Forelimb muscle (tissue), 1 donor: ENCODE measurements around the gene GOLGA8S. TPM values are rescaled to one million over a fixed set of nuclear protein-coding genes. Genes with fewer than 3 reads are reported as not detected.
"Not testable (repeated sequence)": the region's sequence is repeated elsewhere in the genome, so short reads cannot be mapped to it uniquely, and the experiment has no call there.

Source experiments
- DNase-seq: peaks from one replicate; pipeline ENCODE4 v3.0.0-alpha.2; 2013; ENCODE audit warnings: low read depth
- polyA plus RNA-seq: library from polyadenylated mRNA; unstranded; fragments of 120-200 nt; gene quantifications from one replicate; pipeline ENCODE4 v1.2.1, GENCODE V29; 2013; ENCODE audit not compliant: insufficient read length

Gene GOLGA8S, protein sequence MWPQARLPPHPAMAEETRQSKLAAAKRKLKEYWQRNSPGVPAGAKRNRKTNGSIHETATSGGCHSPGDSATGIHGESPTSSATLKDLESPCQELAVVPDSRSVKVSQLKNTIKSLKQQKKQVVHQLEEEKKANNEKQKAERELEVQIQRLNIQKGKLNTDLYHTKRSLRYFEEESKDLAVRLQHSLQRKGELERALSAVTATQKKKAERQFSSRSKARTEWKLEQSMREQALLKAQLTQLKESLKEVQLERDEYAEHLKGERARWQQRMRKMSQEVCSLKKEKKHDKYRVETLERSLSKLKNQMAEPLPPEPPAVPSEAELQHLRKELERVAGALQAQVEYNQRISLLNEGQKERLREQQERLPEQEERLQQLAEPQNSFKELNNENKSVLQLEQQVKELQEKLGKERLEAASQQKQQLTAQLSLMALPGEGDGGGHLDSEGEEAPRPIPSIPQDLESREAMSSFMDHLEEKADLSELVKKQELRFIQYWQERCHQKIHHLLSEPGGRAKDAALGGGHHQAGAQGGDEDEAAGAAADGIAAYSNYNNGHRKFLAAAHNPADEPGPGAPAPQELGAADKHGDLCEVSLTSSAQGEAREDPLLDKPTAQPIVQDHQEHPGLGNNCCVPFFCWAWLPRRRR
- 0.92 TPM for polyA plus RNA-seq

DNA sequence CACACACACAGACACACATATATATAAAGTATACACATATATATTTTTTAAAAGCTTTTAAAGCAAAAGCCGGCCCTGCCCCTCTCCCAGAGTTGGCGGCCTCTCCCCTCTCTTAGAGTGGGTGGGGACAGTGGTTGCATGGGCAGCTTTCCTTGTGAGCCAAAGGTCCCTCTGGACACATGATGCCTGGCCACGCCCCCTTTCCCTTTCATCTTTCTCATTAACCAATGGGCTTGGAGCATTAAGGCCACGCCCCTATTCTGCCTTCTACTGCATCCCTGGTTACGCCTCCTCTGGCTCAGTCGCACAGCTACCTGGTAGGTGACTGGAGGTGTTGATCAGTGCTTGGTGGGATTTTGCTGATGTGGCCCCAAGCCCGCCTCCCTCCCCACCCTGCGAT lies at the start of gene GOLGA8S:
Gene GOLGA8S (plus strand): TSS at position 301 of the 400 bp plus-strand sequence. CDS start 62 bp downstream, at position 363.
- not testable (repeated sequence) for DNase-seq

DNA sequence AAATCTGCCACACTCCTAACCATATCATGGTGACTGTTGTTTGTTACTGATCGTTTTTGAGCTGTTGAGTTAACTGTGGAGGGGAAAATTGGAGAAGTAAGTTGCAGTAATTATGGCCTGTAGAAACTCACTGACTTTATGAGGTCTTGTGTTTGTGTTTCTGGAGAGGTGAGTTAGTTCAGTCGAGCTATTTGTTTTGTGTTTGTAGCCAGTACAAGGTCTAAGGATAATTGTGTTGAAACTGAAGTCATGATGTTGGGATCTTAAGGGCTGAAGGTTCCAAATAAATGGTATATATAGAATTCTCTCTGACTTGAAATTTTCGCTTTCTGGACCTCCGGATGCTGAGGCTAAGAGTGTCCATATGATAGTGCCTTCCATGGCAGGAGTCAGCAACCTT lies 49.7 kb upstream of the GOLGA8S start:
- not testable (repeated sequence) for DNase-seq

DNA sequence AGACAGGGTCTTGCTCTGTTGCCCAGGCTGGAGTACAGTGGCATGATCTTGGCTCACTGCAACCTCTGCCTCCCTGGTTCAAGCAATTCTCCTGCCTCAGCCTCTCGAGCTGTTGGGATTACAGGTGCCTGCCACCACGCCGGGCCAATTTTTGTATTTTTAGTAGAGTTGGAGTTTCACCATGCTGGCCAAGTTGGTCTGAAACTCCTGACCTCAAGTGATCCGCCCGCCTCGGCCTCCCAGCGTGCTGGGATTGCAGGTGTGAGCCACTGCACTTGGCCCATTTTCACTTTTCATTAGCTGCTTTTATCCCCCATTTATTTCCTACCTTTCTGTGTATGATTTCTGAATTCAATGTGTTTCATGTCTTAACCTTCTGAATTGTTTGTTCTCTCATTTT lies 48.6 kb upstream of the GOLGA8S start:
- not testable (repeated sequence) for DNase-seq

GRCh38 chr15:23311233-23311632 lies 43.3 kb upstream of the GOLGA8S start:
- not testable (repeated sequence) for DNase-seq

GRCh38 chr15:23334096-23334495 lies 20.5 kb upstream of the GOLGA8S start, which contains the start of gene GOLGA6L26:
GOLGA6L26 (minus strand) TSS chr15:23334196; CDS start chr15:23334135, 61 bp downstream.
- DNase-seq: not testable (repeated sequence)

- DNase-seq: not testable (repeated sequence)
These were observed 8.1 kb downstream of the GOLGA8S start for GRCh38 chr15:23362622-23363021.

- DNase-seq: not testable (repeated sequence)
These were observed 9.7 kb downstream of the GOLGA8S start for GRCh38 chr15:23364261-23364660.

DNA sequence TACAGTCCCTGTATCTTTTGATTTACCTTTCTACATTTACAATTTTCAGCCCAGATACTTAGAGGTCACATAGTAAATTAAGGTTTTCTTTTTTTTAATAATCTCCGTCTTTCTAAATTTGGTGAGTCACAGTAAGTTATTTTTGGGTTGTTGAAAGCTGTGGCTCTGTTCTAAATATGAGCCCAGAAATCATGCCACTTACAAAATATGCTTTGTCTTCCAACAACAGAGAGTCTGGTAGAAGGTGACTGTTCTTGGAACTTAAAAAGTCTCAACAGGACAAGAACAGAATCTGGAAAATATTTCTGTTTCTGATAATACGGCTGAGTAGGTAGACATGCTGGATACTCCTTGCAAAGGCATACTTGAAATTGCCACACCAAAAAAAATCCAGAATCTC lies 16.0 kb downstream of the GOLGA8S start:
- DNase-seq: no peak

DNA sequence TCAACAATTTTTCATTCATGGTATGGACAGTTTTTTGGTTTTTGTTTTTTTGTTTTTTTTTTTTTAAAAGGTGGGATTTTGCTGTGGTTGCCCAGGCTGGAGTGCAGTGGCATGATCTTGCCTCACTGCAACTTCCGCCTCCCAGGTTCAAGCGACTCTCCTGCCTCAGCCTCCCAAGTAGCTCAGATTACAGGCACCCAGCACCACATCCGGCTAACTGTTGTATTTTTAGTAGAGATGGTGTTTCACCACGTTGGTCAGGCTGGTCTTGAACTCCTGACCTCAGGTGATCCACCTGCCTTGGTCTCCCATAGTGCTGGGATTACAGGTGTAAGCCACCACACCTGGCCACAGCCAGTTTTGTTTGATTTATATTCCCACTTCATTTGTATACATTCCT lies 16.6 kb downstream of the GOLGA8S start:
- not testable (repeated sequence) for DNase-seq

DNA sequence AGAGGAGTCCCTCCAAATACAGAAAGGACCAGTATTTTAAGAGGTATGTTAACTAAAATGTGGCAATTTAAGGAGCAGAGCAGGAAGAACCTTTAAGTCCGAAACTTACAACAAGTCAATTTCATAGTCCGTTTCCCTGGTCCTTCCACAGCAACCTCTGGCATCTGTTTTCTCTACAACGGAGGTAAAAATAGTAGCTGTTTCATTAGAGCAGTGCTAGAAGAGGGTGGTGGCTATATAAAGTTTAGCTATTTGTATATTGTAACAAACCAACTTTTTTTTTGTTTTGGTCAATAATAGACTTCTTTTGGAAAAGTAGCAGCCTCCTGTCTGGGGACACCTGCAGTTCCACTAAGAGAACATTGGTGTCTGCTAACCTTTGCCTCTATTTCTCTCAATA lies 17.3 kb downstream of the GOLGA8S start:
- not testable (repeated sequence) for DNase-seq

GRCh38 chr15:23372284-23372683 lies 17.7 kb downstream of the GOLGA8S start:
- no peak for DNase-seq

GRCh38 chr15:23372891-23373600 lies 18.5 kb downstream of the GOLGA8S start:
- DNase-seq: not testable (repeated sequence)

DNA sequence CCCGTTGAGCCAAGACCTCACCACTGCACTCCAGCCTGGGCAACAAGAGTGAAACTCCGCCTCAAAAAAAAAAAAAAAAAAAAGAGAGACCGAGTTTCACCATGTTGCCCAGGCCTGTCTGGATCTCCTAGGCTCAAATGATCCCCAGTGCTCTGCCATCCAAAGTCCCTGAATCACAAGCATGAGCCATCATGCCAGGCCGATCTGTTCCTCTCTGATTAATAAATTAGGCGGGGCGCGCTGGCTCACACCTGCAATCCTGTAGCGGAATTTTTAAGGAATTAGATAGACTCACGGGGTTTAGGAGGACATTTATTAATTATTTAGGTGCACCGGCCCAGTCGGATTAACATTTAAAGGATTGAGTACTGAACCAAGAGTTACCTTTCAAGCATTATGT lies 19.7 kb downstream of the GOLGA8S start:
- not testable (repeated sequence) for DNase-seq

- not testable (repeated sequence) for DNase-seq
These were observed 24.4 kb downstream of the GOLGA8S start for GRCh38 chr15:23378946-23379345.

DNA sequence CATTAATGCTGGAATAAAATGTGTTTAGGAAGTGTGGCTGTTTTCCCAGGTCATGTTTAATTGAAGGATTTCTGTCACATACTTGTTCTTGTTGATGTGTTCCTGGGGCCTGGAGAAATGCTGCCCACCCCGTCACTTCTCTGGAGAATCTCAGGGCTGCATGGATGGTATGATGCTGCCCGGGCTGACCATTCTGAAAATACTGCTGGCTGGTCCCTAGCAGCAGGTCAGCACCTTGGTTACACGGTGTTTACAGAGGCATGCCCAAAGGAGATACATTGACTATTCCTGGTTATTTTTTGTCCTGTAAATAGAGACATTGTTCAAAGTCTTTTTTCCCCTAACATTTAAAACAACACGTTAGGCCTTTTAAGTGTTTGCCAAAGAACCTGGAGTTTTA lies 26.2 kb downstream of the GOLGA8S start:
- DNase-seq: not testable (repeated sequence)

- not testable (repeated sequence) for DNase-seq
These were observed 26.6 kb downstream of the GOLGA8S start for GRCh38 chr15:23381192-23381591.

GRCh38 chr15:23384371-23384770 lies 29.8 kb downstream of the GOLGA8S start:
- no peak for DNase-seq

- no peak for DNase-seq
These were observed 31.4 kb downstream of the GOLGA8S start for GRCh38 chr15:23385886-23386430.

DNA sequence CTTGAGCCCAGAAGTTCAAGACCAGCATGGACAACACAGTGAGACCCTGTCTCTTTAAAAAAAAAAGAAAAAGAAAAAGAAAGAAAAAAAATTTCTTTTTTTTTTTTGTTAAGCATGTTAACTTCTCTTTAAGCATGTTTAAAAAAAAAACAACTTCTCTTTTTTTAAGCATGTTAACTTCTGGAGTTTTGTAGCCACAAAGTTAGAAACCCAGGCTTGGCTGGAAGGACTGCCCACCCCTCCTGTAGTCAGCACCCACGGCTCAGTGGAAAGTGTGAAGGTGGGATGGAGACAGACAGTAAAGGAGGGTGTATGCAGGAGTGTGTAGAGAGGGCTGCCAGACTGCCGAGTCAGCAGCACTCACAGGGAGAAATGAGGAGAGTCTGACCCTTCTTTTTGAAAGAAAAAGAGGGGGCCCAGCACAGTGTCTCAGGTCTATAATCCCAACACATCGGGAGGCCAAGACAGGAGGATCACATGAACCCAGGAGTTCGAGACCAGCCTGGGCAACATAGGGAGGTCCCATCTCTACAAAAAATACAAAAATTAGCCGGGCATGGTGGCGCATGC lies 33.2 kb downstream of the GOLGA8S start:
- DNase-seq: no peak

DNA sequence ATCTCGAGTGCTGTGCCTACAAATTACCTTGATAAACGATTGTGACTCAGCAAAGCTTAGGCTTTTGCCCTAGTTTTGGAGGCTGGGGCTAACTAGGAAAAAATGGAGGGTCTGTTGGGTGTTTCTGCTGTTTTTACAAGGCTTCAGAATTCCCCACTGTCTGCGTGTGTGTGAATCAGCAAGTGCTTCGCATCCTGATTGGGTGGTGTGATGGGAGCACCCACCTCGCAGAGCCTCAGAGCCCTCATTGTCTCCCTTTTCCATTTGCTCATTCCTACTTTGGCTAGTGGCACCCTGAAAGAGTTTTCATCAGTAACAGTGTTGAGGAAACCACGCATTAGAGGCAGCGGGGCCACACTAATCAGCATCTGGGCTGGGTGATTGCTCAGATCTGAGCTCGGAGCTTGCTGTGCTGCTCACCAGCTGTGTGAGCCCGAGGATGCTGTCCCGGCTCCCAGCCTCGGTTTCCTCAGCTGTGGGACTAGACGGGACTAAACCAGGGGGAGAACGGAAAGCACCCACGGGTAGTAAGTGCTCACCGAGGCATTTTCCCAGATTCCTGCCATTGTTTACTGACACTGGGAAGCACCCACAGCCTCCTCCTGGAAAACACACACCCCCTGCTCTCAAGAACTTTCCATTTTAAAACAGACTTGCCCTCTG lies 40.6 kb downstream of the GOLGA8S start:
- no peak for DNase-seq

- no peak for DNase-seq
These were observed 41.3 kb downstream of the GOLGA8S start for GRCh38 chr15:23395832-23396231.
